ENCODE results near the gene DHODH. TPM values are rescaled to one million over a fixed set of nuclear protein-coding genes. Genes with fewer than 3 reads are reported as not detected.
A peak's percentile ranks its signal among the peaks of the same experiment; 100 is the strongest.

DHODH gene
- total and polyA plus RNA-seq, 2 of the 13 experiments (the other 11 are each of a cell fraction or from before 2014, with no cell fraction given) = 10.7 to 16.4 TPM

DNA sequence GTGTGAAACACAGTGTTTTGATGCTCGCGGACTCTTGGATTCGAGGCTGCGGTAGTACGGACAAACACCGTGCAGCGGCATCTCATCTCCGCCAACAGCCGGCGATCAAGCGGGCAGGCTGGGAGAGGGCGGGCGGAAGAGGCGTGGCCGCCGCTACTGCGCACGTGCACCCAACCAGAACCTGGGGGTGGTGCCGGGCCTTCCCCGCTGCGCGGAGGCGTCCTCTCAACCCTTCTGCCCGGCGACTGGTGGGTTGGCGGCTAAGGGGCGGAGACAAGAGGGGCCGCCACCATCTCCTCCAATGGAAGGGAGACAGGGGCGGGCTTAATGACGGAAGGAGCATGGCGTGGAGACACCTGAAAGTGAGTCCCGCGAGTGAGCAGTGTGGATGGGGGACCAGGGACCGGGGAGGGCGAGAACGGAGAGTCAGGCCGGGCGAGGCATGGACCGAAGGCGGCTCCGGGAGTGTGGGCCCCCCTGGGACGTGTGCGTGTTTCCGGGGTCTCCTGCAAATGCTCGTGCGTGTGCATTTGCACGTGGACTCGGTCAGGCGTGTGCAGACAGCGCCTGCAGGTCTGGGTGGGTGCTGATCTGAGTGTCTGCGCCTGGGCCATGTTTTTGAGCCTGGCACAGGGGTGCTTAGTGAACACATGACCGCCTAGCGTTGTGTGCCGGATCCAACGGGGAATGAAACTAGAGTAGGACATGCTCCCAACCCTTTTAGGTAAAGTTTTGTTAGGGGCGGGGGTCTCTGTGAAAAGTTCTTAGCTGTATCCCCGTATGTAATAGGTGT, at the start of gene DHODH (continued):
- TF ChIP-seq CREB1 (IDR thresholded peaks at IDR 0.05) (peak; percentile 82), CREB1 (CRISPR knock-in tag; IDR thresholded peaks at IDR 0.05) (peak; percentile 85), FOXK2 (IDR thresholded peaks at IDR 0.05) (peak; percentile 57; the same call in 1 of the 2 replicates), ASH2L (IDR thresholded peaks at IDR 0.05; ENCODE audit: insufficient read length, low read depth, low read length) (peak; percentile 73), HNRNPK (IDR thresholded peaks at IDR 0.05; ENCODE audit: low read depth, low read length, poor library complexity, severe bottlenecking) (no peak), ZNF460 (CRISPR knock-in tag; IDR thresholded peaks at IDR 0.05; ENCODE audit: borderline replicate concordance) (peak; percentile 8; the same call in 1 of the 2 replicates), ZUFSP (CRISPR knock-in tag; IDR thresholded peaks at IDR 0.05; ENCODE audit: borderline replicate concordance) (no peak), ZNF431 (CRISPR knock-in tag; IDR thresholded peaks at IDR 0.05; ENCODE audit: borderline replicate concordance, low read depth) (no peak; the same call in 1 of the 2 replicates), HMGA1 (CRISPR knock-in tag; conservative IDR thresholded peaks at IDR 0.05) (no peak), HIVEP1 (CRISPR knock-in tag; IDR thresholded peaks at IDR 0.05) (peak; percentile 70), USF2 (IDR thresholded peaks at IDR 0.05; ENCODE audit: low read depth, low read length) (no peak), USF2 (CRISPR knock-in tag; IDR thresholded peaks at IDR 0.05; ENCODE audit: borderline replicate concordance) (peak; percentile 61; the same call in 1 of the 2 replicates), NFRKB (IDR thresholded peaks at IDR 0.05) (peak; percentile 42; the same call in 1 of the 2 replicates), ZNF792 (CRISPR knock-in tag; IDR thresholded peaks at IDR 0.05) (no peak), ZNF672 (CRISPR knock-in tag; IDR thresholded peaks at IDR 0.05) (no peak), AGO2 (optimal IDR thresholded peaks at IDR 0.05; ENCODE audit: low read depth, low read length) (peak; percentile 47), ZNF572 (CRISPR knock-in tag; IDR thresholded peaks at IDR 0.05) (no peak), ZNF790 (CRISPR knock-in tag; IDR thresholded peaks at IDR 0.05; ENCODE audit: borderline replicate concordance) (peak; percentile 29; the same call in 1 of the 2 replicates), ZNF484 (CRISPR knock-in tag; IDR thresholded peaks at IDR 0.05; ENCODE audit: borderline replicate concordance, low read depth) (no peak), MED1 (CRISPR knock-in tag; IDR thresholded peaks at IDR 0.05) (no peak), KMT2A (CRISPR knock-in tag; IDR thresholded peaks at IDR 0.05) (peak; percentile 66), ZNF639 (CRISPR knock-in tag; conservative IDR thresholded peaks at IDR 0.05) (no peak; the same call in 1 of the 2 replicates), ZNF20 (CRISPR knock-in tag; IDR thresholded peaks at IDR 0.05) (no peak)
- TF ChIP-seq, protein P1, sequence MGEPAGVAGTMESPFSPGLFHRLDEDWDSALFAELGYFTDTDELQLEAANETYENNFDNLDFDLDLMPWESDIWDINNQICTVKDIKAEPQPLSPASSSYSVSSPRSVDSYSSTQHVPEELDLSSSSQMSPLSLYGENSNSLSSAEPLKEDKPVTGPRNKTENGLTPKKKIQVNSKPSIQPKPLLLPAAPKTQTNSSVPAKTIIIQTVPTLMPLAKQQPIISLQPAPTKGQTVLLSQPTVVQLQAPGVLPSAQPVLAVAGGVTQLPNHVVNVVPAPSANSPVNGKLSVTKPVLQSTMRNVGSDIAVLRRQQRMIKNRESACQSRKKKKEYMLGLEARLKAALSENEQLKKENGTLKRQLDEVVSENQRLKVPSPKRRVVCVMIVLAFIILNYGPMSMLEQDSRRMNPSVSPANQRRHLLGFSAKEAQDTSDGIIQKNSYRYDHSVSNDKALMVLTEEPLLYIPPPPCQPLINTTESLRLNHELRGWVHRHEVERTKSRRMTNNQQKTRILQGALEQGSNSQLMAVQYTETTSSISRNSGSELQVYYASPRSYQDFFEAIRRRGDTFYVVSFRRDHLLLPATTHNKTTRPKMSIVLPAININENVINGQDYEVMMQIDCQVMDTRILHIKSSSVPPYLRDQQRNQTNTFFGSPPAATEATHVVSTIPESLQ (CRISPR knock-in tag; conservative IDR thresholded peaks at IDR 0.05) = no peak
